Heart right ventricle (tissue), 16 donors: ENCODE results near the gene EEFSEC. TPM values are rescaled to one million over a fixed set of nuclear protein-coding genes. Genes with fewer than 3 reads are reported as not detected.

Source experiments
- ATAC-seq, 8 donors: fragments of 200-7000 bp; cut with Tn5 transposase; one replicate each; pipeline ENCODE4 v1.9.1; 2020; ENCODE audit warnings: mild to moderate bottlenecking in 8 of 8, moderate library complexity in 8 of 8, moderate number of reproducible peaks in 1 of 8
- DNase-seq, 2 donors: peaks; one replicate each; pipeline ENCODE4 v3.0.0-alpha.2; 2020
- H3K27ac ChIP-seq, 10 donors: fragments of 200-600 bp; sonication (generic) in 2 of 10; one replicate each; pipeline versions ENCODE4 v1.5.0 to v1.8.0; 2020 to 2022; ENCODE audit warnings: mild to moderate bottlenecking in 3 of 10
- H3K27me3 ChIP-seq, 7 donors: fragments of 200-600 bp; one replicate each; pipeline ENCODE4 v1.8.0; 2021 to 2022; ENCODE audit warnings: mild to moderate bottlenecking in 2 of 7
- H3K36me3 ChIP-seq, 9 donors: fragments of 200-600 bp; sonication (generic) in 1 of 9; one replicate each; pipeline versions ENCODE4 v1.5.0 to v1.8.0; 2020 to 2022; ENCODE audit warnings: mild to moderate bottlenecking in 2 of 9
- H3K4me1 ChIP-seq, 9 donors: fragments of 200-600 bp; sonication (generic) in 1 of 9; one replicate each; pipeline versions ENCODE4 v1.5.0 to v1.8.0; 2020 to 2022; ENCODE audit warnings: mild to moderate bottlenecking in 4 of 9
- H3K4me3 ChIP-seq, 10 donors: fragments of 200-600 bp; sonication (generic) in 2 of 10; one replicate each; pipeline versions ENCODE4 v1.5.0 to v1.8.0; 2020 to 2022; ENCODE audit warnings: mild to moderate bottlenecking in 7 of 10, moderate library complexity in 2 of 10
- H3K9me3 ChIP-seq, 11 donors: fragments of 200-600 bp in 10 of 11; sonication (generic) in 2 of 11; one replicate each; pipeline versions ENCODE4 v1.5.0 to v1.8.0; 2013 to 2022; ENCODE audit warnings: mild to moderate bottlenecking in 2 of 11, control low read depth in 1 of 11, moderate library complexity in 1 of 11
- WGBS, 2 donors: extraction: QIAGEN DNeasy Blood & Tissue Kit; methylation state at CpG; one replicate each; pipeline ENCODE4 v1.1.7; 2013; ENCODE audit warnings: inconsistent platforms in 1 of 2; 5-methylcytosine and 5-hydroxymethylcytosine counted together
- intact Hi-C, 10 donors: fragments of 100-400 bp; cut with DNase I; formaldehyde crosslinking; loops; one replicate each; pipeline versions ENCODE4 v1.11.1 to v1.14.2; 2022
- polyA plus RNA-seq, 2 donors: library from polyadenylated mRNA; stranded (reverse); fragments of 200-250 nt; gene quantifications; one replicate each; pipeline ENCODE4 v1.2.3, GENCODE V29; 2013
- total RNA-seq, 10 donors: library from RNA; stranded (reverse); fragmentation: NEBNext Ultra II Directional in 3 of 10; extraction: Animal tissue kit (Norgen Biotek cat#: 25700) in 3 of 10; gene quantifications; one replicate each; pipeline versions ENCODE4 v1.2.1 to v1.2.4, GENCODE V29; 2021 to 2023
- TF ChIP-seq, protein P1 (sequence below), 9 donors: fragments of 200-600 bp; sonication (generic) in 2 of 9; IDR thresholded peaks; one replicate each; pipeline versions ENCODE4 v1.5.0 to v1.8.0; 2021 to 2022; ENCODE audit warnings: antibody characterized with exemption in 9 of 9, mild to moderate bottlenecking in 5 of 9, moderate library complexity in 1 of 9
- donor health status: Arrhythmogenic right ventricular cardiomyopathy.
- donor health status: ischemic (EF 13 %, LVEDD 7.1; RV severe dilation, severe dysfunction).
- donor health status: healthy with polysubstance abuse.
- donor health status: DM: no; HTN: yes; CAD: no.
- donor health status: DM: no; HTN: no; CAD: no.
- donor health status: ischemic (EF 25% LVEDD 6.9; RV normal size, moderate dysfunction).
- donor health status: ischemic (EF 25% LVEDD 5.7; RV mildly dilated, moderate dysfunction).
- donor health status: healthy.
- donor health status: DM: yes; HTN: yes; CAD: no.
- donor health status: Ischemic cardiomyopathy.
- donor health status: ischemic (EF 35%, LVEDD 5.7; RV mildly dilated, moderate dysfunction).
- donor health status: nonischemic (EF 11% LVEDD 7.7; RV severe dilation, severe dysfunction).
- donor health status: DM: yes; HTN: yes; CAD: no.
- donor health status: PGD.
- donor health status: ischemic (EF 29% LVEDD 5.4; RV normal size, mild dysfunction).
- donor health status: nonischemic (EF 23%, LVEDD 6.1; RV moderate dilation, normal function).

The EEFSEC gene
- total and polyA plus RNA-seq, 12 donors: 16.5 to 29.5 (median 25.0) TPM

- ATAC-seq (no peak), DNase-seq (no peak)
- Histone ChIP-seq H3K27ac (no peak overlapping the region), H3K9me3 (no peaks in the 10 kb centered on the region), H3K4me3 (no peak overlapping the region), H3K27me3 (no peaks in the 10 kb centered on the region), H3K4me1 (peaks cover 20 to 72% (median 54%) of the 10 kb centered on the region in 9 donors), H3K36me3 (no peaks in the 10 kb centered on the region)
- WGBS, 2 donors: 95% methylated on average over 5 of the region's 5 CpGs
- intact Hi-C loops: no loop called here
- TF ChIP-seq, protein P1, sequence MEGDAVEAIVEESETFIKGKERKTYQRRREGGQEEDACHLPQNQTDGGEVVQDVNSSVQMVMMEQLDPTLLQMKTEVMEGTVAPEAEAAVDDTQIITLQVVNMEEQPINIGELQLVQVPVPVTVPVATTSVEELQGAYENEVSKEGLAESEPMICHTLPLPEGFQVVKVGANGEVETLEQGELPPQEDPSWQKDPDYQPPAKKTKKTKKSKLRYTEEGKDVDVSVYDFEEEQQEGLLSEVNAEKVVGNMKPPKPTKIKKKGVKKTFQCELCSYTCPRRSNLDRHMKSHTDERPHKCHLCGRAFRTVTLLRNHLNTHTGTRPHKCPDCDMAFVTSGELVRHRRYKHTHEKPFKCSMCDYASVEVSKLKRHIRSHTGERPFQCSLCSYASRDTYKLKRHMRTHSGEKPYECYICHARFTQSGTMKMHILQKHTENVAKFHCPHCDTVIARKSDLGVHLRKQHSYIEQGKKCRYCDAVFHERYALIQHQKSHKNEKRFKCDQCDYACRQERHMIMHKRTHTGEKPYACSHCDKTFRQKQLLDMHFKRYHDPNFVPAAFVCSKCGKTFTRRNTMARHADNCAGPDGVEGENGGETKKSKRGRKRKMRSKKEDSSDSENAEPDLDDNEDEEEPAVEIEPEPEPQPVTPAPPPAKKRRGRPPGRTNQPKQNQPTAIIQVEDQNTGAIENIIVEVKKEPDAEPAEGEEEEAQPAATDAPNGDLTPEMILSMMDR (IDR thresholded peaks at IDR 0.05): no peak
Observed at GRCh38 chr3:128380295-128380694, 227.0 kb downstream of the EEFSEC start.

DNA sequence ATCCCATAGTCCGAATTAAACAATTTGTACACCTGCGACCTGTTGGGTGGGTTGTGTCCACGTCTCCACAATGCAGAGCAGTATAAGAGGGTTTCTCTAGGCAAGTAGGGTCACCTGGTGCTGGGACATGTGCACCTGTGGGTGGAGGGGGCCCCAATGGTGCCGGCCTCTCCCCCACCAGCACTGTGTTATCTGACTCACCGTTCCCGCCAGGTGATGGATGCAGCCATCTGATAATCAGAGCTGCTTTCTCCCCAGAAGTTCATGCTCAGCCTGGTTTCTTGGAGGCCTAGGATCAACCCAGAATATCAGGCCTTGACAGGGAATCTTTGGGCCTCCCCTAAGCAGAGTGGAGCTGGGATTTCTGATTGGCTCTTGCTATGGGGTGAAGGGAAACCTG, 227.4 kb downstream of the EEFSEC start:
- no peak for DNase-seq
- 98% methylated on average over 6 of the region's 6 CpGs for WGBS, 2 donors
- intact Hi-C loops: no loop called here
- no peaks in the 10 kb centered on the region for H3K9me3 ChIP-seq
- H3K4me1 ChIP-seq: peaks cover 21 to 76% (median 58%) of the 10 kb centered on the region in 9 donors
- H3K36me3 ChIP-seq: no peaks in the 10 kb centered on the region
- no peak overlapping the region for H3K4me3 ChIP-seq
- no peak overlapping the region for H3K27ac ChIP-seq
- ATAC-seq: no peak
- TF ChIP-seq, protein P1 (IDR thresholded peaks at IDR 0.05): no peak
- H3K27me3 ChIP-seq: no peaks in the 10 kb centered on the region

GRCh38 chr3:128381609-128382008, 228.3 kb downstream of the EEFSEC start:
- 76 to 86% methylated on average over 10 of the region's 10 CpGs for WGBS, 2 donors
- no peaks in the 10 kb centered on the region for H3K9me3 ChIP-seq
- ATAC-seq: no peak
- peaks cover 21 to 81% (median 65%) of the 10 kb centered on the region in 9 donors for H3K4me1 ChIP-seq
- DNase-seq: no peak
- intact Hi-C loops: no loop called here
- peak overlapping the region in 7 of 10 donors; percentile 42 to 78 (median 63) for H3K27ac ChIP-seq
- H3K4me3 ChIP-seq: no peak overlapping the region
- no peaks in the 10 kb centered on the region for H3K27me3 ChIP-seq
- TF ChIP-seq, protein P1 (IDR thresholded peaks at IDR 0.05): no peak
- H3K36me3 ChIP-seq: no peaks in the 10 kb centered on the region

DNA sequence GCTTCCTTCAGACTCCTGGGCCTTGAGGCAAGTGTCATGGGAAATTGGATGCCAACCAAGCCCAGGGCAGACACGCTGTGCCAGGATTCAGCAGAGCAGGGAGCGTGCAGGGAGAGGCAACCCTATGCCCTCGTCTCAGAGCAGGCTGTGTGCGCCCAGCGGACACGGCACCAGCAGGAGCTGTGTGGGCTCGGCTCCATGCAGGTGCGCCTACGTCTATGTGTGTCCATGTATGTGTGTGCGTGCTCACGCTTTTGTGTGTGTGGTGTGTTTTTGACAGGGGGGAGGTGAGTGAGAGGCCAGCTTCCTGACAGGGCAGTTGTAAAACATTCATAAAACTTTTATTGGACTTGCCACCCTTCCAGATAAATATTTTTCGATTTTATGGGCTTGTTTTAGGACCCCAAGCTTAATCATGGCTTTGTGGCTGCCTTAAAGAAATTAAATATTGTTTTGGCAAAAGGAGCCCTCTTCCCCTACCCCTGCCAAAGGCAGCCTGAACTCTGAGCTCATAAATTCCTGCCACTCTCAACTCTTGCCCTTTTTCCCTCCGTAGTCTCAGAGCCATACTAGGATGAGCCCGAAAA, 229.0 kb downstream of the EEFSEC start:
- 60 to 64% methylated on average over 14 of the region's 14 CpGs for WGBS, 2 donors
- peak; percentile 44 to 49 for DNase-seq
- peak in 6 of 8 donors; percentile 34 to 55 (median 47) for ATAC-seq
- H3K36me3 ChIP-seq: no peaks in the 10 kb centered on the region
- TF ChIP-seq, protein P1 (IDR thresholded peaks at IDR 0.05): no peak
- H3K9me3 ChIP-seq: no peaks in the 10 kb centered on the region
- H3K4me1 ChIP-seq: peaks cover 21 to 82% (median 65%) of the 10 kb centered on the region in 9 donors
- H3K27me3 ChIP-seq: no peaks in the 10 kb centered on the region
- intact Hi-C loops: no loop called here
- no peak overlapping the region for H3K4me3 ChIP-seq
- H3K27ac ChIP-seq: peak overlapping the region; percentile 10 to 78 (median 56)
